ENCODE results near the gene TFF3.

TFF3 gene

DNA sequence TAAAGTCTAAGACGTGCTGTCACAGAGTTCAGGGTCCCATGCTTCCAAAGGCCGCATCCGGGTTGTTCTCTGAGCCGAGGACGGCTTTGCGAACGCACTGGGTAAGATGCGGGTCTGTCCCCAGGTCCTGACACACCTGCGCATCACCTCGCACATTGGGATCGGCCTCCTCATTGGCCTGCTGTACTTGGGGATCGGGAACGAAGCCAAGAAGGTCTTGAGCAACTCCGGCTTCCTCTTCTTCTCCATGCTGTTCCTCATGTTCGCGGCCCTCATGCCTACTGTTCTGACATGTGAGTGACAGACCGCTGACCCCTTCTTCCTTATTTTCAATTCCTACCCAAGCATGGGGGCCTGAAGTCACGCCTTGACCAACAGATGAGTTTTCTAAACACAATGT lies 25.3 kb downstream of the TFF3 start:
- no peak for DNase-seq (ENCODE audit: low spot score)

DNA sequence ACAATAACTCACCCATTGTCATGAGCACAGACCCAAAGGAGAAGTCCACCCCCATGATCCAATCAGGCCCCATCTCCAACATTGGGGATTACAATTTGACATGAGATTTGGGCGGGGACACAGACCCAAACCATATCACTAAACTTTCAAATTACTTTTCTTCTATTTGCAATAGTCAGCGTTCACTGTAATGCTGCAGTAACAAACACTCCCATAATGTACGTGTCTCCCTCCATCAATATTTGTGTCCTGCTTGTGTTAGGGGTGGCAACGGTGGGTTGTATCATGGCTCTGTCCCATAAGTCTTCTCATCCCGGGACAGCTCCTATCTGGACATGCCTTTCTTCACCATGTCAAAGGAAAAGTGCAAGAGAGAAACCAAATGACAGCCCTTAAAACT lies 26.2 kb downstream of the TFF3 start:
- no peak for DNase-seq (ENCODE audit: low spot score)

DNA sequence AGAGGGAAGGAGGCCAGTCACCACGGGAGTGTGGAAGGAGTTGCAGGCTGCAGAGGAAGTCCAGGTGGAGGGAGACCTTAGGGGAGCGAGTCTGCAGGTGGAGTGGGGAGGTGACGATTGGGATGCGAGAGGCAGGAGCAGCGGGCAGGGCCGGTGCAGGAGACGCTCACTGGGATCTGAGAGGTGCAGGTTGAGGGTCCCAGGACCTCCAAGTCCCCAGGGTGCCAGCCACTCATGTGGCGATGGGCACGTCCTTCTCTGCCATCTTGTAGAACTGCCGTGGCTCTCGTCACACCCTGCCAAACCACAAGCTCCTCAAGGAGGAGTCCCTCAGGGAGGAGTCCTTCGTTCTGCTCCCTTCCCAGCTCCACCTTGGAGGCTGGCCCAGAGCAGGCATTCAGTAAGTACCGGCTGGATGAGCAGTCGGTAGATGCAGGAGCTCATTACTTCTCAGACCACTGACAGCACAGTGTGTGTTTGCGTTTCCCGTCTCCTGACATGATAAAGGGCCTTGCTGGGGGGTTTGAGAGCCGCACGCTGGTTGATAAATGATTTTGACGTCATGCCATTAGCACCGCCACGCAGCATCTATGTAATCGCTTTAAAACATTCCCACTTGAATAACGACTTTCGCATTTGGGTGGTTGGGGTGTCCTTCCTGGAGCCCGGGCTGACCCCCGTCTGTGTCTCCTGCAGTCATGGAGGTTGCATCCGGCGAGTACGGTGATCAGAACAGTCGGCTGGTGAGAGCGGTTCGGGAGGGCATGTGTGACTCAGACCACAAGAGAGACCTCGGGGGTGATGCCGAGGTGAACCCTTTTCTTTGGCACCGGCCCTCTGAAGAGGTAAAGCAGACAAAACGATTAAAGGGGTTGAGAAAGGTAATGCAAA lies 27.8 kb downstream of the TFF3 start:
- no peak for DNase-seq (ENCODE audit: low spot score)

DNA sequence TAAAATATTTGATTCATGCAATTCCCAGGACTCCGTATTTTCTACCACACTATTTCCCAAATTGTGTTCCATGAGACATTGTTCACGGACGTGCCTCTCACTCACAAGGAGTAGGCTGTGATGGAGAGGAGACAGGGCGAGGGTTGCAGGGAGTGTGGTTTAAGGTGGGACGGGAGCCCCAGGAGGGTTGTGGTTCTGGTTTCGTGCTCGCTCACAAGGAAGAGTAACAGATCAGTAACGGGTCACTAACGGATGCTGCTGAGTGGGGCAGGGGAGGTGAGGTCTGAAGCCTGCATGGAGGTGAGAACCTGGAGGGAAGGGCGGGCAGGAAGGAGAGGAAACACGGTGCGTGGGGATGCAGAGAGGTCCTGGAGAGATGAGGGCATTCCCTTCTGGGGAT lies 28.8 kb downstream of the TFF3 start:
- DNase-seq (ENCODE audit: low spot score), result no peak

DNA sequence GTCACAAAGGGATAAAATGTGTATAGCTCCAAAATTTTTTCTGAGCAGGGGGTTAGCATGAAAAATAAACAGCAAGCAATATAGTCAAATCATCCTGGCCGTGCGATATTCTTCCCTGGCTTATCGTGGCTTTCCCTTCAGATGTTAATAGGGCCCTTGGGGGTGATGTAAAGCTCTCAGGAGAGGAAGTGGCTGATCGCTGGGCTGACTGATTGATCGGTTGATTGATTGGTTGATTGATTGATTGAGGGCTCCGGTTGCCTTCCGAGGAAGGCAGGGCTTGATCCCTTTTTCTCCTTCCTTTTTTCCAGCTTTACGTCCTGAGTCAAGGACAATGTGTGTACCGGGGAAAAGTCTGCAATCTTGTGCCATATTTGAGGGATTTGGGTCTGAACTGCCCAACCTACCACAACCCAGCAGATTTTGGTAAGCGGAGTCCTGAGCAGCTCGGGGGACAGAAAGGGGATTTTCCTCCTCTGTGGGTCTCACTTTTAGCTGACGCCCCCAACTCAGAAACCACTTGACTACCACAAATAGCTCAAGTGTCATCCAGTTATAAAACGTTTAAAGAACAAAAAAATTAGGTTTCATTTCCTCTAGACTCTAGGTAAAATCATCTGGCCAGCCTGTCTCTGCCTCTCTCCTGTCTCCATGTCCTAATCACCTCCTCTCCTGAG lies 29.5 kb downstream of the TFF3 start:
- no peak for DNase-seq (ENCODE audit: low spot score)

DNA sequence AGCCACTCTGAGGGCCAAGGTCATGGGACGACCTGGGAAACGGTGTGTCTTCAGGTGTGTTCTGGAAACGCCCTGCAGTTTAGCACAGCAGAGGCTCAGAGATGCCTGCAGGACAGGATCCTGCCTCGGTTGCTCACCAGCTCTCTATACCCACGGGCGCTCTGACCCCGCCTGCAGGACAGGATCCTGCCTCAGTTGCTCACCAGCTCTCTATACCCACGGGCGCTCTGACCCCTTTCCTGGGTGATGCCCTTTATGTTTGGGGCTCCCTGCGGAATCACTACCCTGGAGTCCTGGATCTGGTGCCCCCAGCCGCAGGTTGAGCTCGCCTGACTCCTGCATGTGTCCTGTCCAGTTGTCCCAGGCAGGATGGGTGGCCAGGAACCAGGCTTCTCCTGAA lies 32.5 kb downstream of the TFF3 start:
- no peak for DNase-seq (ENCODE audit: low spot score)

DNA sequence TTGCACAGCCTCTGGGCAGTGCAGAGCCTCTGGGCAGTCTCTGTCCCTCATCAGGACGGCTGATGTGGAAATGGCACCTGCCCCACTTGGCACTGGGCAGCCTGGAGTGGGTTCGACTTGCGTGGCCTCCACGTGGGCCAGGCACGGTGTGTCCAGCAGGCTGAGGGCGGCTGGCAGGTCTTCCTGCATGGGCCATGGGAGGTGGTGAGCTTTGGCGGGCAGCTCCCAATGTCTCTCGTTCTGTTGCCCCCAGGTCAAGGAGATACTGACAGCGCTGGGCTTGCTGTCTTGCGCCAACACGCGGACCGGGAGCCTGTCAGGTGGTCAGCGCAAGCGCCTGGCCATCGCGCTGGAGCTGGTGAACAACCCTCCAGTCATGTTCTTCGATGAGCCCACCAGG lies 33.2 kb downstream of the TFF3 start:
- no peak for DNase-seq (ENCODE audit: low spot score)

DNA sequence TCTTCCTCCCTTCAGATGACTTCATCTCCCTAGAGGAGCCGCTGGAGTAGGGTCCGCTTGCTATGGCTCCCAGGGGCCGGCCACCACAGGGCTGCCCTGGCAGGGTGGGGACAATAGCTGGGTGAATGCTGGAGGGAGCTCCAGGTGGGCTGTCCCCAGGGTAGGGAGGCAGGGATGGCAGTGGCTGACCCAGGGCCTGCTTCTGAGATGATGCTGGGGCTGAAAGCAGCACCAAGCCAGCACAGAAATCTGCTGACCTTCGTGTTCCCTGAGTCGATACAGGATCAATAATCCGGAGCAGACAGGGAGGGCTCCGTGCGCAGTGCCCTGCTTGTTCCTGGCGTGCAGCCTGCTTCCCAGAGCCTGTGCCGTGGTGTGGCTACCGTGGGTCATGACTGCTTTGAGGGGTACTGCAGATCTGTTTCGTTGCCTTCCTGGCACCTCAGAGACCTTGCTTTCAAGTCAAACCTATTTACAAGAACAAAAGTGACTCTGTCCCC lies 34.0 kb downstream of the TFF3 start:
- no peak for DNase-seq (ENCODE audit: low spot score)

DNA sequence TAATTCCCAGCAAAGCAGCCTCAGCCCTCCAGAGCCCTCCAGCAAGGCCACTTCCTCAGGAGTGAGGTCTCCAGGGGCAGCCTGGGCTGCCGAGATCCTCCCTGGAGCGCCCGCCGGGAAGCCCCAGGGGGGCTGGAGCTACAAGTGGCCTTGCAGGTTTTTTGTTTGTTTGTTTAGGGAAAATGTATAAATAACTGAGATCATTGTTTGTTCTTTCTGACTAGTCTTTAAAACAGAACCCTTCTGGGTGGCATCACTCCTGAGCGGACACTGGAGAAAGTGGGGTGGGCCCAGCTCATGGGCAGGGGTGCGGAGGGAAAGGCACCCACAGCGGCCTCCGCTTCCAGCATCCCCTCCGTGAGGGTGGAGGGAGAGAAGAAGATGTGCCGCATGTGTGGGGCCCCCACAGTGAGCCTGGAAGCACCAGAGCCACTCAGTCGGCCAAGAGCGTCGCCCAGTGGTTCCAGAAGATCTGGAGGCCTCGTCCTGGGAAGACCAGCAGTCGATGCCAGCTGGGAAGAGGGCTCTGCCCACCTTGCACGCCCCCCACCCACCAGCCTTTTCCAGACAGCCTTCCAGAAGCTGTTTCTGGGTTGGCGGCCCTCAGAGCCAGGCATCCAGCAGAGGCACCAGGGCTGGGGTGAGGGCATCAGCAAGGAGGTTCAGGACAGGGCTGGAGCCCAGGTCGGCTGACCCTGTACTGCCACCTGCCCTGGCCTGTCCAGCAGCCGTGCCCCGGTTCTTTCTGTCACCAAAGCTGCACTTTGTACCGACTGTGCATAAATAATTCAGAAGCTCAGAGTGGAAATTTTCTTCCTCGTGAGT lies 34.6 kb downstream of the TFF3 start:
- no peak for DNase-seq (ENCODE audit: low spot score)

DNA sequence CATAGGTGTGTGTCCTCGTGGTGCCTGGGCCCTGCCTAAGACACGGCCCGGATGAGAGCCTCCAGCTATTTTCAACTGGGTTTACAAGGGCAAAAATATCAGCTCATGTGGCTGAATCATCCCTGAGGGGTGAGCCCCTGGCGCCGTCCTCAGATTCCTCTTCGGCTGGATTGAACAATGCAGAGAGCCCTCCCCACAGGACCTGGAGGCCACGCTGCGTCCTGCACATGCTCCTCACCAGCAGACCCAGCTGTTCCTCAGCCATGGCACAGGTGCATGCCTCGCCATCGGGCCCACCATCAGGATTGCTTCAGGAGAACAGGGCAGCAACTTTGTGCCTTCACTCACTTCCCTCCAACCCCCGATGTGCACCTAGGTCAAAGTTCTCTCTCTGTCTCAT lies 35.3 kb downstream of the TFF3 start:
- no peak for DNase-seq (ENCODE audit: low spot score)

DNA sequence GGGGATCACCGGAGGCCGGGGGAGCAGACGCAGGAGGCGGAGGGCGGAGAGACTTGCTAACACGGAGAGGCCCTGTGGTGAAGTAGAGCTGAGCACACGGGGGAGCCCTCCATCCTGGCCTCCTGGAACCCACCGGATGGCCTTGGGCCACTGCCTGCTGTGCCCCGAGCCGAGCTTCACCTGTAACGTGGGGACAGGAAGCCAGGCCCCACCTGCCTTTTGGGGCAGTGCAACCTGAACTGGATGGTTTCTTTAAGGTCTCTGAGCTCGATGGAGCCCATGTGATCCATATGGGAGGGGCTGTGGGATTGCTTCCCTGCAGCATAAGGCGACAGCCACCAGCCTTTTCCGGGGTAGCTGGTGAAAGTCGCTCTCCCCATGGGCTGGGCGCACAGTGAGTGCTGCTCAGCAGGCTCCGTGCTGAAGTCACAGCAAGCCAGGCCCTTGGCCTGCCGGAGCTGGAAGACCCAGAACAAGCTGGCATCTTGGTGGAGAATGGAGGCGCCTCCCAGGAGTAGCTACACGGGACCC lies 35.8 kb downstream of the TFF3 start:
- no peak for DNase-seq (ENCODE audit: low spot score)

DNA sequence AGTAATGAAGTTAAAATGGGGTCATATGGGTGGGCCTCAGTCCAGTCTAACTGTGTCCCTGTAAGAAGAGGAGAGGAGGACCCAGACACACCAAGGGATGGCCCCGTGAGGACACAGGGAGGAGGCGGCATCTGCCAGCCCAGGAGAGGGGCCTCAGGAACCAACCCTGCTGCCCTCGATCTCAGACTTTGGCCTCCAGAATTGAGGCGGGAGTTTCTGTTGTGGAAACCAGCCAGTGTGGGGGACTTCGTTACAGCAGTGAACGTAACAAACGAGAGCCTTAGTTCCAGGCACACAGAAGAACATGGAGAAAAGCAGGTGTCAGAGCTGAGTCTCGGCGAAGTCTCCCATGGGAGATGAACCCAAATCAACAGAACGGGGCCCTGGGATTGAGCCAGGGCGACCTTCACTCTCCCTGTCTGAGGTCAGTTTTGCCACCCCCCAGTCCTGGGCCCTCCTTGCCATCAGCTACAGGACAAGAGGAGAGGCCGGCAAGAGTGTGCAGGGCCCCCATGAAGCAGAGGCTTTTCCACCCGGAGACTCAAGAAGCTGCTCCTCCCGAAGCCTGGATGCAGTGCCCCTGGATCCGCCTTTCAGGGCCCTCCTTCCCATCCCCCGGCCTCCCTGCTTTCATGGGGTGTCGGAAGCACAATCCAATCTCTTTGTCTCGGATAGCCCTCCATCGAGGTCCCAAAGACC lies 36.6 kb downstream of the TFF3 start:
- DNase-seq (ENCODE audit: low spot score), result no peak

DNA sequence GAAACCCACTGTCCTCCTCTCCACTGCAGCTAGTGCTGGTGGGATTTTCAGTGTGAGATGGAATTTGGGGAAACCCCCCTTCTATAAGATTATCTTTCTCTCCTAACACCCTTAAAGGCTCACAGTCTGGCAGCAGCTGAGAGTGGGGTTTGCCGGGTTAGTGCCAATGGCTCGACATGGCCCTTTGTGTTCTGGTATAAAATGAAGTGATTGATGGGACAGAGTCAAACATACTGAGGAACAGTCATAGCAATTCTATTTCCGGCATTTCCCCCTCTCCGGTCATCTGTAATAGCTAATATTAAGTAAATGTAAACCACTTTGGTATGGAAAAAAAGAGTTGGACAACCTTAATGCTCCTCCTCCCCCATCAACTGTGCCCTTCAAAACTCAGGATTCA lies 37.6 kb downstream of the TFF3 start:
- DNase-seq (ENCODE audit: low spot score), result no peak

DNA sequence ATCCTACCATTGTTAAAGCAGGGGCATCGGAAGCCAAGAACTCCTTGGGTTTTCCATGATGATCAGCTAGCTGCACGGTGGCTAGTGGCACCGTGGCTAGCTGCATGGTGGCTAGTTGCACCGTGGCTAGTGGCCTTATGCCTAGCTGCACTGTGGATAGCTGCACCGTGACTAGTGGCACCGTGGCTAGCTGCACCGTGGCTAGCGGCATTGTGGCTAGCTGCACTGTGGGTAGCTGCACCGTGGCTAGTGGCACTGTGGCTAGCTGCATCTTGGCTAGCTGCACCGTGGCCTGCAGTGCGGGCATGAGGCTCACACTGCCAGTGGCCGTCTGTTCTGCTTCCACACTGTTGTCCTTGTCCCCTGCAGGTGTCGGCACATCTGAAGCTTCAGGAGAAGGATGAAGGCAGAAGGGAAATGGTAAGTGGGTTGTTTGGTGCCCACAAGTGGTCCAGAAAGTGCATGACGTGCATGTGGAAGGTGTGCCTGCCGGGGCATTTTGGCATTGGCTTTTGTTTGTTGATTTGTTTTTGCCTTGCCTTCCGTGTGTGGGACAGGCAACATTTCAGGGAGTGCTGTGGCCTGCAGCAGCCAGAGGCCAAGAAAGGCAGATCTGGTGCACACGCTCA lies 38.6 kb downstream of the TFF3 start:
- no peak for DNase-seq (ENCODE audit: low spot score)

DNA sequence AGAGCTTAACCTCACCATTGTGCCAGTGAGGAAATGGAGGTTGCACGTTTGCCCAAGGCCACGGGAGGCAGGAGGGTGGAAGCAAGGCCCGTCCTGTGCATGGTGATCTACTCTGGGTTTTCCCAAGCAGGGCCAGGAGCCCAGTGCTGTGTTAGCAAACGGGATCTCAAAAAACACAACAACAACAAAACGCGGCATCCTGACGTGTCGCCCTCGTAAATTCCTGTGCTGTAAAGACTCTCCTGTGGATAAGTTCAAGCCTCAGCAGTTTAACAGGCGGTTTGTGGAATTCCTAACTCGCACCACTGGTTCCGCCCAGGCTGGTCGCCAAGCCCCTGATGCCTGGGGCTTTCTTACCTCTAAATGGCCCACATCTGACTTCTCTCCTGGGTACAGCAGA lies 39.1 kb downstream of the TFF3 start:
- no peak for DNase-seq (ENCODE audit: low spot score)

DNA sequence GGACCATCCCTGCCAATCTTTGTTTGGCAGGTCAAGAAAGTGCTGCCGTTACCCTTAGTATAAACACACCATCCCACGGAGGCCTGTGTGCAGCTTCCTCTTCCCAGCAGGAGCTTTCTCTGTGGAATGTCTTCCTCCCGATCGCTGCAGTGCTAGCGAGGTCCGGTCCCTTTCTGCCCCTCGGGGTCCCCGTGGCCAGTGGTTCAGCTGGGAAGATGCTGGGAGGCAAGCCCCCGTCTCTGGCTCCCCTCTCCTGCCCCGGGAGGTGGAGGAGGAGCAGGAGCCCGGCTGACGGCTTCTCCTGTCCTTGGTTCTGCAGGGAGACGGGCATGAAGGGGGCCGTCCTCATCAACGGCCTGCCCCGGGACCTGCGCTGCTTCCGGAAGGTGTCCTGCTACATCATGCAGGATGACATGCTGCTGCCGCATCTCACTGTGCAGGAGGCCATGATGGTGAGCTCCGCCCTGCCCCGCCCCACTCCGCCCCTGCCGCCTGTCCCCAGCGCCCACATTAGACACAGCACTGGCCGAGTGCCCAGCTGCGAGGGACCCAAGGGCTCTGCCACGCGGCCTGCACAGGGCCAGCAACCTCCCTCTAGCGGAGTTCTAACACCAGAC lies 42.1 kb downstream of the TFF3 start:
- no peak for DNase-seq (ENCODE audit: low spot score)

DNA sequence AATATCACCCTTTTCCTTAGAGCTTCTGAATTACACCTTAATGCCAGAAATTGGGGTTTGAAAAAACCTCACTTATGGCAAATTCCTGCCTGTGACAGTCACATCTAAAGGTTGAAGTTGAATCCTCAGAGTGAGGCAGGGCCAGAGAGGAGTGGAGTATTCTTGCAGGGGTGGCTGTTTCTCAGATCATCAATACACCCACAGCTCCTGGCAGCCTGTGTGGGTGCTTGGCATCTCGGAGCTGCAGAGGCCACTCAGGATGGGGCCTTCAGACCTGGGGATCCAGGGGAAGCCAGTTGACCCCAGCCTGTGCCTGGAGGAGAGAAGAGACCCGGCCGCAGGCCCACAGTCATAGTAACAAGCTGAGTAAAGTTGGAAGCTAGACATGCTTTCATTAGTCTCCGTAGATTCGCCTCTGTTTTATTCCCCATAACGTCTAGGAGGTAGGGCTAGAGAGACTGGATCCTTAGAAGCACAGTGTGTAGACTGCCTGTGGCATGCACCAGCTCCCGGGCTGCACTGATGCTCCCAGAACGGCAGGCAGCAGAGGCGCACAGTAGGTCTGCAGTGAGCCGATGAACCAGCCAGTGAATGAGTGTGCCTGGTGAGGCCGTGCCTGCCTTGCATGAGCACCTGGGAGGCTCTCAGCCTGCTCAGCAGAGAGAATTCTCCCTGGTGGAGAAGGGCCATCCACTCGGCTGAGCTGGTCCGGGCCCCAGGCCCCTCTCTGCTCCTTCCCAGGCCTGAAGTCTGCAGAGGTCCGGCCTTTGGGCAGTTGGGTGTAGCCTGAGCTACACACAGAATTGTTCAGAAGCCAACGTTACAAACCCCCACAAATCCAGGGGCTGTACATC lies 42.9 kb downstream of the TFF3 start:
- DNase-seq (ENCODE audit: low spot score), result no peak

DNA sequence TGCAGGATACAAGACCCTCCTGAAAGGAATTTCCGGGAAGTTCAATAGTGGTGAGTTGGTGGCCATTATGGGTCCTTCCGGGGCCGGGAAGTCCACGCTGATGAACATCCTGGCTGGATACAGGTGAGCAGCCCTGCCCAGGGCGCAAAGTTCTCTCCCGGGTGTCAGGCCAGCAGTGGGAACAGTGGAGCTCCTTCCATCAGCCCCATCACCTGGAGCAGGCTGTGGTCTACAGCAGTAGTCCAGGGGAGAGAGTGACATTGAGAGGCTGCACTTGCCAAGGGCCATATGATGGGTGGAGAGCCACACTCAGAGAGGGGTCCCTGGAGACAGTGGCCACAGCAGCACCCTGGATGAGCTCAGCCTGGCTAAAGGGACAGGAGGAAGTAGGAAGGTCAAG lies 44.1 kb downstream of the TFF3 start:
- no peak for DNase-seq (ENCODE audit: low spot score)

DNA sequence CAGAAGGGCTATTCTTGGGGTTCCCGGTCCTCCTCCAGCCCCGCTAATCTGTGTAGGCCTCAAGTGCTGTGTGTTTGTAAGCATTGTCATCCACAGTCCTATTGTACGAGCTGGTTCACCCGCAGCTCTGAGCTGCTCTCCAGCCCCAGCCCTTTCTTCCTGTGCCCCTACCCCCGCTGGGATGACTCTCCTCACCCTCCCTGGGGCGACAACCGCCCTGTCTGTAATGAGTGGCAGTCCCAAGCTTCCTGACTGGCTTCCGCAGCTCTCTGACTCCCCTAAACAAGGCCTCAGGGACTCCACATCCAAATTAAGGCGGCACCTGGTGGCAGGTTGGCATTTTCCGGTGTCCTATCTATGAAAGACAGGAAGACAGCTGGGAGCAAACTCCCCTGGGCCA lies 45.8 kb downstream of the TFF3 start:
- DNase-seq (ENCODE audit: low spot score), result no peak

Data from hematopoietic multipotent progenitor cell treated with erythropoietin and hydrocortisone succinate and interleukin-3 and kit ligand, for 17 days (in vitro differentiated cells).